Liver (tissue), 9 donors: Measurements from ENCODE around the gene LDLRAD4. TPM values are rescaled to one million over a fixed set of nuclear protein-coding genes. Genes with fewer than 3 reads are reported as not detected.
A peak's percentile ranks its signal among the peaks of the same experiment; 100 is the strongest.

Source experiments
- DNase-seq: peaks from one replicate; pipeline ENCODE4 v3.0.0-alpha.2; 2017; ENCODE audit warnings: low spot score
- H3K27ac ChIP-seq, 2 donors: one replicate each; pipeline ENCODE4 v1.7.0; 2013; ENCODE audit warnings: inconsistent platforms in 2 of 2, low read length in 2 of 2, control low read depth in 1 of 2, low read depth in 1 of 2, mild to moderate bottlenecking in 1 of 2
- H3K27me3 ChIP-seq, 4 donors: one replicate each; pipeline versions ENCODE4 v1.6.1 to v1.7.0; 2013; ENCODE audit warnings: low read length in 3 of 4, inconsistent platforms in 1 of 4, mild to moderate bottlenecking in 1 of 4, moderate library complexity in 1 of 4; ENCODE audit not compliant: control insufficient read depth in 4 of 4, insufficient read depth in 4 of 4
- H3K36me3 ChIP-seq, 4 donors: one replicate each; pipeline versions ENCODE4 v1.6.1 to v1.7.0; 2013; ENCODE audit warnings: low read length in 3 of 4, mild to moderate bottlenecking in 3 of 4, low read depth in 1 of 4, moderate library complexity in 1 of 4; ENCODE audit not compliant: control insufficient read depth in 4 of 4, insufficient read depth in 3 of 4
- H3K4me1 ChIP-seq, 4 donors: one replicate each; pipeline versions ENCODE4 v1.6.1 to v1.7.0; 2013; ENCODE audit warnings: low read length in 3 of 4, mild to moderate bottlenecking in 3 of 4, moderate library complexity in 1 of 4; ENCODE audit not compliant: control insufficient read depth in 4 of 4, insufficient read depth in 4 of 4
- H3K4me3 ChIP-seq, 3 donors: one replicate each; pipeline versions ENCODE4 v1.6.1 to v1.7.0; 2013; ENCODE audit warnings: low read length in 3 of 3, control low read depth in 1 of 3, low read depth in 1 of 3, mild to moderate bottlenecking in 1 of 3
- H3K9ac ChIP-seq, 2 donors: one replicate each; pipeline ENCODE4 v1.7.0; 2013; ENCODE audit warnings: low read length in 2 of 2, mild to moderate bottlenecking in 2 of 2, moderate library complexity in 2 of 2, control low read depth in 1 of 2, low read depth in 1 of 2
- H3K9me3 ChIP-seq, 4 donors: one replicate each; pipeline versions ENCODE4 v1.6.1 to v1.7.0; 2013; ENCODE audit warnings: low read length in 3 of 4; ENCODE audit not compliant: control insufficient read depth in 4 of 4
- EGR1 ChIP-seq, 2 donors: IDR thresholded peaks; 2 replicates each; pipeline ENCODE4 v1.6.1; 2016 to 2018; ENCODE audit warnings: antibody characterized with exemption in 2 of 2, low read depth in 2 of 2
- FOXA1 ChIP-seq: IDR thresholded peaks from 2 replicates; pipeline ENCODE4 v1.6.1; 2016; ENCODE audit warnings: antibody characterized with exemption
- FOXA2 ChIP-seq: IDR thresholded peaks from 2 replicates; pipeline ENCODE4 v1.6.1; 2016; ENCODE audit warnings: antibody characterized with exemption
- GABPA ChIP-seq, 2 donors: IDR thresholded peaks in 1 of 2; conservative IDR thresholded peaks in 1 of 2; 2 replicates each; pipeline ENCODE4 v1.6.1; 2016; ENCODE audit warnings: antibody characterized with exemption in 2 of 2, mild to moderate bottlenecking in 1 of 2, moderate library complexity in 1 of 2
- HNF4A ChIP-seq, 2 donors: conservative IDR thresholded peaks; 2 replicates each; pipeline ENCODE4 v1.6.1; 2016; ENCODE audit warnings: antibody characterized with exemption in 2 of 2, mild to moderate bottlenecking in 2 of 2
- HNF4G ChIP-seq: IDR thresholded peaks from 2 replicates; pipeline ENCODE4 v1.6.1; 2016; ENCODE audit warnings: antibody characterized with exemption
- JUND ChIP-seq, 2 donors: IDR thresholded peaks; 2 replicates each; pipeline ENCODE4 v1.6.1; 2016; ENCODE audit warnings: antibody characterized with exemption in 2 of 2
- MAX ChIP-seq: IDR thresholded peaks from 2 replicates; pipeline ENCODE4 v1.6.1; 2016; ENCODE audit warnings: antibody characterized with exemption
- NR2F2 ChIP-seq: IDR thresholded peaks from 2 replicates; pipeline ENCODE4 v1.6.1; 2016; ENCODE audit warnings: antibody characterized with exemption
- RAD21 ChIP-seq, 2 donors: IDR thresholded peaks; 2 replicates each; pipeline ENCODE4 v1.6.1; 2016; ENCODE audit warnings: antibody characterized with exemption in 2 of 2, mild to moderate bottlenecking in 2 of 2
- RXRA ChIP-seq, 2 donors: IDR thresholded peaks; 2 replicates each; pipeline ENCODE4 v1.6.1; 2017 to 2018; ENCODE audit warnings: antibody characterized with exemption in 2 of 2, mild to moderate bottlenecking in 1 of 2
- SP1 ChIP-seq: IDR thresholded peaks from 2 replicates; pipeline ENCODE4 v1.6.1; 2018; ENCODE audit warnings: antibody characterized with exemption, mild to moderate bottlenecking
- TAF1 ChIP-seq: conservative IDR thresholded peaks from 2 replicates; pipeline ENCODE4 v1.6.1; 2016; ENCODE audit warnings: antibody characterized with exemption, mild to moderate bottlenecking
- YY1 ChIP-seq: IDR thresholded peaks from 2 replicates; pipeline ENCODE4 v1.6.1; 2016; ENCODE audit warnings: antibody characterized with exemption, mild to moderate bottlenecking
- ZBTB33 ChIP-seq: IDR thresholded peaks from 2 replicates; pipeline ENCODE4 v1.6.1; 2016; ENCODE audit warnings: antibody characterized with exemption
- WGBS: extraction: QIAGEN DNeasy Blood & Tissue Kit; methylation state at CpG from one replicate; pipeline ENCODE4 v1.1.7; 2013; 5-methylcytosine and 5-hydroxymethylcytosine counted together
- polyA plus RNA-seq, 2 donors: library from polyadenylated mRNA; stranded (reverse) in 1 of 2; unstranded in 1 of 2; fragments of 200-250 nt in 1 of 2; fragments of >200 nt in 1 of 2; fragmentation: Nextera tagmentation in 1 of 2; extraction: Ambion mirVana in 1 of 2; gene quantifications; one replicate each; pipeline versions ENCODE4 v1.2.1 to v1.2.3, GENCODE V29; 2013 to 2015
- total RNA-seq, 2 donors: library from RNA; depleted of rRNA; stranded (reverse); fragments of >200 nt; gene quantifications; one replicate each; pipeline ENCODE4 v1.2.3, GENCODE V29; 2014
- TF ChIP-seq, protein P1 (sequence below): IDR thresholded peaks from 2 replicates; pipeline ENCODE4 v1.6.1; 2016; ENCODE audit warnings: antibody characterized with exemption
- TF ChIP-seq, protein P2 (sequence below): IDR thresholded peaks from 2 replicates; pipeline ENCODE4 v1.6.1; 2016; ENCODE audit warnings: antibody characterized with exemption, mild to moderate bottlenecking
- donor health status: healthy.
- donor health status: healthy.
- donor health status: healthy.
- donor health status: healthy.
- donor health status: healthy.

The LDLRAD4 gene
- total and polyA plus RNA-seq, 4 donors, result 4.8 to 41.7 (median 12.7) TPM

DNA sequence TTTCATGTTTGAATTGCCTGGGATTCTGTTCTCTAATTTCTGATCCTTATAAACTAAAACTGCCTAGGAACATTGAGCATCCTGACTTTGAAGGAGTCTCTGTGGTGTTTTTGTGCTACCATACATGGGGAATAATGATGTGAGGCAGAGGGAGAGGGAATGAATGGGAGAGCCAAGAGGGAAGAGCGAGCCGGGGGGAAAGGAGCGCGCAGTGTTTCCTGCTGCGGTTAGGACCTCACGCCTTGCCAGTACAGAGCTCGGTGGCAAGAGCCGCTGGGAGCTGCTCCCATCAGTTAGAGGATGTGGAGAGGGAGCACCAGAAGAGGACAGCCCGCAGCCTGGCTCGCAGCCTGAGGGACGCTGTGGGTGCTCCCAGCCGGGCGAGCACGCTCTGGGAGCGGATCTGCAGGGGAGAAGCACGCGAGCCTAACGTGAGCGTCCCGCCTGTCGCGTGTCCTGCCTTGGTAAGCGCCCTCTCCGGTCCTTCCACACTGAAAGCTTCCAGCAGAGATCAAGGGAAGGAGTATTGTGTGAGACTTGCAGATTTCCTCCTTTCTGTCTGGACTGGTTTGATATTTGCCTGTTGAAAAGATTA, 393.1 kb downstream of the LDLRAD4 start:
- Histone ChIP-seq H3K9me3 (no peaks in the 10 kb centered on the region), H3K27ac (no peak overlapping the region), H3K9ac (peak overlapping the region in 1 of 2 donors; percentile 32), H3K36me3 (no peaks in the 10 kb centered on the region), H3K4me1 (peaks cover 0 to 3% (median 1%) of the 10 kb centered on the region in 4 donors), H3K27me3 (no peaks in the 10 kb centered on the region), H3K4me3 (no peak overlapping the region)
- no peak for TF ChIP-seq FOXA1
- no peak for TF ChIP-seq RAD21 (IDR thresholded peaks at IDR 0.05)
- TF ChIP-seq, protein P1, sequence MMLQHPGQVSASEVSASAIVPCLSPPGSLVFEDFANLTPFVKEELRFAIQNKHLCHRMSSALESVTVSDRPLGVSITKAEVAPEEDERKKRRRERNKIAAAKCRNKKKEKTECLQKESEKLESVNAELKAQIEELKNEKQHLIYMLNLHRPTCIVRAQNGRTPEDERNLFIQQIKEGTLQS, result no peak
- no peak for TF ChIP-seq SP1
- no peak for TF ChIP-seq RXRA (IDR thresholded peaks at IDR 0.05)
- no peak for TF ChIP-seq GABPA (IDR thresholded peaks at IDR 0.05 in 1 of 2, conservative IDR thresholded peaks at IDR 0.05 in 1 of 2)
- no peak for TF ChIP-seq NR2F2
- TF ChIP-seq, protein P2, sequence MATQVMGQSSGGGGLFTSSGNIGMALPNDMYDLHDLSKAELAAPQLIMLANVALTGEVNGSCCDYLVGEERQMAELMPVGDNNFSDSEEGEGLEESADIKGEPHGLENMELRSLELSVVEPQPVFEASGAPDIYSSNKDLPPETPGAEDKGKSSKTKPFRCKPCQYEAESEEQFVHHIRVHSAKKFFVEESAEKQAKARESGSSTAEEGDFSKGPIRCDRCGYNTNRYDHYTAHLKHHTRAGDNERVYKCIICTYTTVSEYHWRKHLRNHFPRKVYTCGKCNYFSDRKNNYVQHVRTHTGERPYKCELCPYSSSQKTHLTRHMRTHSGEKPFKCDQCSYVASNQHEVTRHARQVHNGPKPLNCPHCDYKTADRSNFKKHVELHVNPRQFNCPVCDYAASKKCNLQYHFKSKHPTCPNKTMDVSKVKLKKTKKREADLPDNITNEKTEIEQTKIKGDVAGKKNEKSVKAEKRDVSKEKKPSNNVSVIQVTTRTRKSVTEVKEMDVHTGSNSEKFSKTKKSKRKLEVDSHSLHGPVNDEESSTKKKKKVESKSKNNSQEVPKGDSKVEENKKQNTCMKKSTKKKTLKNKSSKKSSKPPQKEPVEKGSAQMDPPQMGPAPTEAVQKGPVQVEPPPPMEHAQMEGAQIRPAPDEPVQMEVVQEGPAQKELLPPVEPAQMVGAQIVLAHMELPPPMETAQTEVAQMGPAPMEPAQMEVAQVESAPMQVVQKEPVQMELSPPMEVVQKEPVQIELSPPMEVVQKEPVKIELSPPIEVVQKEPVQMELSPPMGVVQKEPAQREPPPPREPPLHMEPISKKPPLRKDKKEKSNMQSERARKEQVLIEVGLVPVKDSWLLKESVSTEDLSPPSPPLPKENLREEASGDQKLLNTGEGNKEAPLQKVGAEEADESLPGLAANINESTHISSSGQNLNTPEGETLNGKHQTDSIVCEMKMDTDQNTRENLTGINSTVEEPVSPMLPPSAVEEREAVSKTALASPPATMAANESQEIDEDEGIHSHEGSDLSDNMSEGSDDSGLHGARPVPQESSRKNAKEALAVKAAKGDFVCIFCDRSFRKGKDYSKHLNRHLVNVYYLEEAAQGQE, result no peak
- no peak for TF ChIP-seq EGR1 (IDR thresholded peaks at IDR 0.05; ENCODE audit: low read depth in 2 of 2)
- TF ChIP-seq JUND (IDR thresholded peaks at IDR 0.05), result no peak
- no peak for TF ChIP-seq TAF1
- TF ChIP-seq FOXA2, result no peak
- TF ChIP-seq YY1, result no peak
- DNase-seq, result peak; percentile 33
- WGBS, result 67% methylated on average over 24 of the region's 24 CpGs

DNA sequence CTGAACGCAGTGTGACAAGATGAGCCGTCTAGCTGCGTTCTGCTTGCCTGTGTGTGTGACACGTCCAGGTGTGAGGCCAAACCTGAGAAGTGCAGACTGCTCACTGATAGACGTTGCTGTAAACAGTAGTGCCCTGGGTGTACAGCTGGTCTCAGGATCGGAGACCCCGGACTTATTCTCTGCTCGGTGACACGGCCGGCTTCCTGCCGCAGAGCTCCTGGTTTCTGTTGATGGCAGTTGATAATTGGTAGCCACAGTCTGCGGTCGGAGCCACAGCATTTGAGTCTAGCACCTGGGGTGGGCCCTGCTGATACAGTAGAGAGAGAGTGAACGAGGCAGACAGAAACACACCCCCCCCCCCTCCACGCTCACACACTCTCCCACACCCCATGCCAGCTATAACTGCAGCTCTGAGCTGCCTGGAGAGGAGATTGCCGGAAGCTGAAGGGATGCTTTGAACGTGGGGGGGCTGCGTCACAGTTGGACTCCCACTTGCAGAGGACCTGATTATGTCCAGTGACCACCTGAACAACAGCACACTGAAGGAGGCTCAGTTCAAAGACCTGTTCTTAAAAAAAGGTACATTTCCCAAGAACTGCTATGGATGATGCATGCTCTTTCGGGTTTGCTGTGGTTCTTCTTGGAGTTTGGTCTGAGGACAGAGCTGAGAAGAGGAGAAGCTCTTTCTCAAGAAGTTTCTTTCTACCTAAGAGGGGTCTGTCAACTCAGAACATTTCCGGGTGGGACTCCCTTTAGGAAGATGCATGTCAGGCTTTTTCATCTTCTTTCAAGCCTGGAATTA, 393.8 kb downstream of the LDLRAD4 start:
- no peak overlapping the region for H3K27ac ChIP-seq
- peak; percentile 35 for DNase-seq
- TF ChIP-seq HNF4G (no peak), SP1 (no peak), JUND (IDR thresholded peaks at IDR 0.05) (no peak), EGR1 (IDR thresholded peaks at IDR 0.05; ENCODE audit: low read depth in 2 of 2) (no peak), NR2F2 (no peak), MAX (no peak), FOXA1 (no peak), RXRA (IDR thresholded peaks at IDR 0.05) (no peak), TAF1 (no peak), FOXA2 (no peak), YY1 (no peak), HNF4A (conservative IDR thresholded peaks at IDR 0.05) (no peak), GABPA (IDR thresholded peaks at IDR 0.05 in 1 of 2, conservative IDR thresholded peaks at IDR 0.05 in 1 of 2) (no peak), RAD21 (IDR thresholded peaks at IDR 0.05) (no peak), ZBTB33 (no peak)
- TF ChIP-seq, protein P1, result no peak
- TF ChIP-seq, protein P2, result no peak

More for the DNA sequence above, 393.8 kb downstream of the LDLRAD4 start:
- Histone ChIP-seq H3K9me3 (no peaks in the 10 kb centered on the region), H3K4me3 (no peak overlapping the region), H3K36me3 (no peaks in the 10 kb centered on the region), H3K4me1 (peaks cover 0 to 3% (median 1%) of the 10 kb centered on the region in 4 donors), H3K27me3 (no peaks in the 10 kb centered on the region), H3K9ac (peak overlapping the region in 1 of 2 donors; percentile 32)
- WGBS, result 81% methylated on average over 20 of the region's 20 CpGs
